ENCODE data around the gene CCDC74B.

- TF ChIP-seq, protein P1, sequence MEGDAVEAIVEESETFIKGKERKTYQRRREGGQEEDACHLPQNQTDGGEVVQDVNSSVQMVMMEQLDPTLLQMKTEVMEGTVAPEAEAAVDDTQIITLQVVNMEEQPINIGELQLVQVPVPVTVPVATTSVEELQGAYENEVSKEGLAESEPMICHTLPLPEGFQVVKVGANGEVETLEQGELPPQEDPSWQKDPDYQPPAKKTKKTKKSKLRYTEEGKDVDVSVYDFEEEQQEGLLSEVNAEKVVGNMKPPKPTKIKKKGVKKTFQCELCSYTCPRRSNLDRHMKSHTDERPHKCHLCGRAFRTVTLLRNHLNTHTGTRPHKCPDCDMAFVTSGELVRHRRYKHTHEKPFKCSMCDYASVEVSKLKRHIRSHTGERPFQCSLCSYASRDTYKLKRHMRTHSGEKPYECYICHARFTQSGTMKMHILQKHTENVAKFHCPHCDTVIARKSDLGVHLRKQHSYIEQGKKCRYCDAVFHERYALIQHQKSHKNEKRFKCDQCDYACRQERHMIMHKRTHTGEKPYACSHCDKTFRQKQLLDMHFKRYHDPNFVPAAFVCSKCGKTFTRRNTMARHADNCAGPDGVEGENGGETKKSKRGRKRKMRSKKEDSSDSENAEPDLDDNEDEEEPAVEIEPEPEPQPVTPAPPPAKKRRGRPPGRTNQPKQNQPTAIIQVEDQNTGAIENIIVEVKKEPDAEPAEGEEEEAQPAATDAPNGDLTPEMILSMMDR (tag by site-specific recombination; IDR thresholded peaks at IDR 0.05): no peak
- TF ChIP-seq YY1 (tag by site-specific recombination; IDR thresholded peaks at IDR 0.05) (no peak), ZNF521 (tag by site-specific recombination; IDR thresholded peaks at IDR 0.05) (no peak), REPIN1 (tag by site-specific recombination; IDR thresholded peaks at IDR 0.05; ENCODE audit: low read depth) (no peak), PRDM1 (tag by site-specific recombination; IDR thresholded peaks at IDR 0.05) (no peak), ZNF423 (tag by site-specific recombination; IDR thresholded peaks at IDR 0.05) (no peak)
- TF ChIP-seq, protein P2, sequence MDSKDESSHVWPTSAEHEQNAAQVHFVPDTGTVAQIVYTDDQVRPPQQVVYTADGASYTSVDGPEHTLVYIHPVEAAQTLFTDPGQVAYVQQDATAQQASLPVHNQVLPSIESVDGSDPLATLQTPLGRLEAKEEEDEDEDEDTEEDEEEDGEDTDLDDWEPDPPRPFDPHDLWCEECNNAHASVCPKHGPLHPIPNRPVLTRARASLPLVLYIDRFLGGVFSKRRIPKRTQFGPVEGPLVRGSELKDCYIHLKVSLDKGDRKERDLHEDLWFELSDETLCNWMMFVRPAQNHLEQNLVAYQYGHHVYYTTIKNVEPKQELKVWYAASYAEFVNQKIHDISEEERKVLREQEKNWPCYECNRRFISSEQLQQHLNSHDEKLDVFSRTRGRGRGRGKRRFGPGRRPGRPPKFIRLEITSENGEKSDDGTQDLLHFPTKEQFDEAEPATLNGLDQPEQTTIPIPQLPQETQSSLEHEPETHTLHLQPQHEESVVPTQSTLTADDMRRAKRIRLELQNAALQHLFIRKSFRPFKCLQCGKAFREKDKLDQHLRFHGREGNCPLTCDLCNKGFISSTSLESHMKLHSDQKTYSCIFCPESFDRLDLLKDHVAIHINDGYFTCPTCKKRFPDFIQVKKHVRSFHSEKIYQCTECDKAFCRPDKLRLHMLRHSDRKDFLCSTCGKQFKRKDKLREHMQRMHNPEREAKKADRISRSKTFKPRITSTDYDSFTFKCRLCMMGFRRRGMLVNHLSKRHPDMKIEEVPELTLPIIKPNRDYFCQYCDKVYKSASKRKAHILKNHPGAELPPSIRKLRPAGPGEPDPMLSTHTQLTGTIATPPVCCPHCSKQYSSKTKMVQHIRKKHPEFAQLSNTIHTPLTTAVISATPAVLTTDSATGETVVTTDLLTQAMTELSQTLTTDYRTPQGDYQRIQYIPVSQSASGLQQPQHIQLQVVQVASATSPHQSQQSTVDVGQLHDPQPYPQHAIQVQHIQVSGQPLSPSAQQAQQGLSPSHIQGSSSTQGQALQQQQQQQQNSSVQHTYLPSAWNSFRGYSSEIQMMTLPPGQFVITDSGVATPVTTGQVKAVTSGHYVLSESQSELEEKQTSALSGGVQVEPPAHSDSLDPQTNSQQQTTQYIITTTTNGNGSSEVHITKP (tag by site-specific recombination; IDR thresholded peaks at IDR 0.05): no peak
These were observed 11.7 kb upstream of the CCDC74B start for GRCh38 chr2:130156624-130157004.

All from HEK293 (cell line).